Liver (tissue), 9 donors: ENCODE results near the gene CPAMD8. TPM values are rescaled to one million over a fixed set of nuclear protein-coding genes. Genes with fewer than 3 reads are reported as not detected.

Experiments
- DNase-seq: peaks from one replicate; pipeline ENCODE4 v3.0.0-alpha.2; 2017; ENCODE audit warnings: low spot score
- H3K27ac ChIP-seq, 2 donors: one replicate each; pipeline ENCODE4 v1.7.0; 2013; ENCODE audit warnings: inconsistent platforms in 2 of 2, low read length in 2 of 2, control low read depth in 1 of 2, low read depth in 1 of 2, mild to moderate bottlenecking in 1 of 2
- H3K27me3 ChIP-seq, 4 donors: one replicate each; pipeline versions ENCODE4 v1.6.1 to v1.7.0; 2013; ENCODE audit warnings: low read length in 3 of 4, inconsistent platforms in 1 of 4, mild to moderate bottlenecking in 1 of 4, moderate library complexity in 1 of 4; ENCODE audit not compliant: control insufficient read depth in 4 of 4, insufficient read depth in 4 of 4
- H3K36me3 ChIP-seq, 4 donors: one replicate each; pipeline versions ENCODE4 v1.6.1 to v1.7.0; 2013; ENCODE audit warnings: low read length in 3 of 4, mild to moderate bottlenecking in 3 of 4, low read depth in 1 of 4, moderate library complexity in 1 of 4; ENCODE audit not compliant: control insufficient read depth in 4 of 4, insufficient read depth in 3 of 4
- H3K4me1 ChIP-seq, 4 donors: one replicate each; pipeline versions ENCODE4 v1.6.1 to v1.7.0; 2013; ENCODE audit warnings: low read length in 3 of 4, mild to moderate bottlenecking in 3 of 4, moderate library complexity in 1 of 4; ENCODE audit not compliant: control insufficient read depth in 4 of 4, insufficient read depth in 4 of 4
- H3K4me3 ChIP-seq, 3 donors: one replicate each; pipeline versions ENCODE4 v1.6.1 to v1.7.0; 2013; ENCODE audit warnings: low read length in 3 of 3, control low read depth in 1 of 3, low read depth in 1 of 3, mild to moderate bottlenecking in 1 of 3
- H3K9ac ChIP-seq, 2 donors: one replicate each; pipeline ENCODE4 v1.7.0; 2013; ENCODE audit warnings: low read length in 2 of 2, mild to moderate bottlenecking in 2 of 2, moderate library complexity in 2 of 2, control low read depth in 1 of 2, low read depth in 1 of 2
- H3K9me3 ChIP-seq, 4 donors: one replicate each; pipeline versions ENCODE4 v1.6.1 to v1.7.0; 2013; ENCODE audit warnings: low read length in 3 of 4; ENCODE audit not compliant: control insufficient read depth in 4 of 4
- ATF3 ChIP-seq: IDR thresholded peaks from 2 replicates; pipeline ENCODE4 v1.6.1; 2016; ENCODE audit warnings: antibody characterized with exemption
- CTCF ChIP-seq: fragments of 150-350 bp; IDR thresholded peaks from 2 replicates; pipeline ENCODE4 v1.5.1; 2017; ENCODE audit warnings: improper control_type of control experiment, low read depth, low read length; ENCODE audit not compliant: missing input control
- EGR1 ChIP-seq, 2 donors: IDR thresholded peaks; 2 replicates each; pipeline ENCODE4 v1.6.1; 2016 to 2018; ENCODE audit warnings: antibody characterized with exemption in 2 of 2, low read depth in 2 of 2
- FOXA1 ChIP-seq: IDR thresholded peaks from 2 replicates; pipeline ENCODE4 v1.6.1; 2016; ENCODE audit warnings: antibody characterized with exemption
- FOXA2 ChIP-seq: IDR thresholded peaks from 2 replicates; pipeline ENCODE4 v1.6.1; 2016; ENCODE audit warnings: antibody characterized with exemption
- GABPA ChIP-seq, 2 donors: IDR thresholded peaks in 1 of 2; conservative IDR thresholded peaks in 1 of 2; 2 replicates each; pipeline ENCODE4 v1.6.1; 2016; ENCODE audit warnings: antibody characterized with exemption in 2 of 2, mild to moderate bottlenecking in 1 of 2, moderate library complexity in 1 of 2
- HNF4A ChIP-seq, 2 donors: conservative IDR thresholded peaks; 2 replicates each; pipeline ENCODE4 v1.6.1; 2016; ENCODE audit warnings: antibody characterized with exemption in 2 of 2, mild to moderate bottlenecking in 2 of 2
- HNF4G ChIP-seq: IDR thresholded peaks from 2 replicates; pipeline ENCODE4 v1.6.1; 2016; ENCODE audit warnings: antibody characterized with exemption
- JUND ChIP-seq, 2 donors: IDR thresholded peaks; 2 replicates each; pipeline ENCODE4 v1.6.1; 2016; ENCODE audit warnings: antibody characterized with exemption in 2 of 2
- MAX ChIP-seq: IDR thresholded peaks from 2 replicates; pipeline ENCODE4 v1.6.1; 2016; ENCODE audit warnings: antibody characterized with exemption
- NR2F2 ChIP-seq: IDR thresholded peaks from 2 replicates; pipeline ENCODE4 v1.6.1; 2016; ENCODE audit warnings: antibody characterized with exemption
- RAD21 ChIP-seq, 2 donors: IDR thresholded peaks; 2 replicates each; pipeline ENCODE4 v1.6.1; 2016; ENCODE audit warnings: antibody characterized with exemption in 2 of 2, mild to moderate bottlenecking in 2 of 2
- REST ChIP-seq: IDR thresholded peaks from 2 replicates; pipeline ENCODE4 v1.6.1; 2016; ENCODE audit warnings: antibody characterized with exemption, mild to moderate bottlenecking
- RXRA ChIP-seq, 2 donors: IDR thresholded peaks; 2 replicates each; pipeline ENCODE4 v1.6.1; 2017 to 2018; ENCODE audit warnings: antibody characterized with exemption in 2 of 2, mild to moderate bottlenecking in 1 of 2
- SP1 ChIP-seq: IDR thresholded peaks from 2 replicates; pipeline ENCODE4 v1.6.1; 2018; ENCODE audit warnings: antibody characterized with exemption, mild to moderate bottlenecking
- TAF1 ChIP-seq: conservative IDR thresholded peaks from 2 replicates; pipeline ENCODE4 v1.6.1; 2016; ENCODE audit warnings: antibody characterized with exemption, mild to moderate bottlenecking
- YY1 ChIP-seq: IDR thresholded peaks from 2 replicates; pipeline ENCODE4 v1.6.1; 2016; ENCODE audit warnings: antibody characterized with exemption, mild to moderate bottlenecking
- ZBTB33 ChIP-seq: IDR thresholded peaks from 2 replicates; pipeline ENCODE4 v1.6.1; 2016; ENCODE audit warnings: antibody characterized with exemption
- WGBS: extraction: QIAGEN DNeasy Blood & Tissue Kit; methylation state at CpG from one replicate; pipeline ENCODE4 v1.1.7; 2013; 5-methylcytosine and 5-hydroxymethylcytosine counted together
- polyA plus RNA-seq, 2 donors: library from polyadenylated mRNA; stranded (reverse) in 1 of 2; unstranded in 1 of 2; fragments of 200-250 nt in 1 of 2; fragments of >200 nt in 1 of 2; fragmentation: Nextera tagmentation in 1 of 2; extraction: Ambion mirVana in 1 of 2; gene quantifications; one replicate each; pipeline versions ENCODE4 v1.2.1 to v1.2.3, GENCODE V29; 2013 to 2015
- total RNA-seq, 2 donors: library from RNA; depleted of rRNA; stranded (reverse); fragments of >200 nt; gene quantifications; one replicate each; pipeline ENCODE4 v1.2.3, GENCODE V29; 2014
- donor health status: healthy.
- donor health status: healthy.
- donor health status: healthy.
- donor health status: healthy.
- donor health status: healthy.

CPAMD8 gene
- total and polyA plus RNA-seq, 4 donors, result 0.92 to 1.4 (median 1.1) TPM

GRCh38 chr19:16970821-16971220, 55.8 kb downstream of the CPAMD8 start:
- Histone ChIP-seq H3K36me3 (no peaks in the 10 kb centered on the region), H3K27ac (no peak overlapping the region), H3K4me1 (no peaks in the 10 kb centered on the region), H3K9me3 (peaks cover 4 to 10% (median 8%) of the 10 kb centered on the region in 4 donors), H3K9ac (no peak overlapping the region), H3K4me3 (no peak overlapping the region), H3K27me3 (no peaks in the 10 kb centered on the region)
- 84% methylated on average over 8 of the region's 8 CpGs for WGBS
- no peak for TF ChIP-seq FOXA1
- no peak for TF ChIP-seq EGR1 (IDR thresholded peaks at IDR 0.05; ENCODE audit: low read depth in 2 of 2)
- TF ChIP-seq SP1, result no peak
- no peak for TF ChIP-seq ZBTB33
- TF ChIP-seq YY1, result no peak
- TF ChIP-seq JUND (IDR thresholded peaks at IDR 0.05), result no peak
- TF ChIP-seq FOXA2, result no peak
- TF ChIP-seq HNF4G, result no peak
- TF ChIP-seq ATF3, result no peak
- no peak for TF ChIP-seq RXRA (IDR thresholded peaks at IDR 0.05)
- TF ChIP-seq RAD21 (IDR thresholded peaks at IDR 0.05), result no peak
- no peak for TF ChIP-seq HNF4A (conservative IDR thresholded peaks at IDR 0.05)
- no peak for TF ChIP-seq NR2F2
- TF ChIP-seq CTCF, result no peak
- no peak for TF ChIP-seq REST
- no peak for TF ChIP-seq GABPA (IDR thresholded peaks at IDR 0.05 in 1 of 2, conservative IDR thresholded peaks at IDR 0.05 in 1 of 2)
- TF ChIP-seq TAF1, result no peak
- TF ChIP-seq MAX, result no peak
- DNase-seq, result no peak
